HEK293T (cell line): Measurements from ENCODE around the gene SSNA1.

Experiments
- BHLHE40 ChIP-seq: fragments of 450-650 bp; IDR thresholded peaks from 2 replicates; pipeline ENCODE4 v1.6.1; 2016; ENCODE audit warnings: mild to moderate bottlenecking, moderate library complexity, borderline replicate concordance
- ELF4 ChIP-seq: fragments of 450-650 bp; IDR thresholded peaks from 2 replicates; pipeline ENCODE4 v1.6.1; 2017; ENCODE audit warnings: antibody characterized with exemption
- FOXA1 ChIP-seq: fragments of 450-650 bp; IDR thresholded peaks from 2 replicates; pipeline ENCODE4 v1.6.1; 2016; ENCODE audit warnings: mild to moderate bottlenecking
- FOXK2 ChIP-seq: fragments of 450-650 bp; IDR thresholded peaks from 2 replicates; pipeline ENCODE4 v1.6.1; 2016; ENCODE audit warnings: mild to moderate bottlenecking
- HDGF ChIP-seq: fragments of 450-650 bp; IDR thresholded peaks from 2 replicates; pipeline ENCODE4 v1.6.1; 2017; ENCODE audit warnings: antibody characterized with exemption, borderline replicate concordance
- LEF1 ChIP-seq: fragments of 450-650 bp; IDR thresholded peaks from 2 replicates; pipeline ENCODE4 v1.6.1; 2017; ENCODE audit warnings: mild to moderate bottlenecking, borderline replicate concordance
- NFRKB ChIP-seq: fragments of 450-650 bp; IDR thresholded peaks from 2 replicates; pipeline ENCODE4 v1.6.1; 2016; ENCODE audit warnings: mild to moderate bottlenecking, moderate library complexity
- SUZ12 ChIP-seq: fragments of 450-650 bp; IDR thresholded peaks from 2 replicates; pipeline ENCODE4 v1.6.1; 2016; ENCODE audit warnings: mild to moderate bottlenecking
- TARDBP ChIP-seq: fragments of 450-650 bp; IDR thresholded peaks from 2 replicates; pipeline ENCODE4 v1.6.1; 2016

- TF ChIP-seq ELF4 (no peak), BHLHE40 (no peak), FOXA1 (no peak), SUZ12 (no peak), NFRKB (no peak), TARDBP (no peak), LEF1 (no peak), FOXK2 (no peak), HDGF (no peak)
These were observed 40.2 kb upstream of the SSNA1 start for GRCh38 chr9:137148242-137148641.
